Measurements from ENCODE around the gene LRP1-AS.
A peak's percentile ranks its signal among the peaks of the same experiment; 100 is the strongest.

Gene LRP1-AS

GRCh38 chr12:57135527-57136326 is 11.7 kb downstream of the LRP1-AS start:
- no peak overlapping the region for H3K4me3 ChIP-seq (ENCODE audit: low read length)
- no peak for DNase-seq (ENCODE audit: low read depth)
- no peak for TF ChIP-seq CTCF (conservative IDR thresholded peaks at IDR 0.05; ENCODE audit: low read depth, low read length)

GRCh38 chr12:57134949-57135348 is 12.5 kb downstream of the LRP1-AS start:
- no peak for TF ChIP-seq CTCF (conservative IDR thresholded peaks at IDR 0.05; ENCODE audit: low read depth, low read length)
- no peak for DNase-seq (ENCODE audit: low read depth)
- no peak overlapping the region for H3K4me3 ChIP-seq (ENCODE audit: low read length)

DNA sequence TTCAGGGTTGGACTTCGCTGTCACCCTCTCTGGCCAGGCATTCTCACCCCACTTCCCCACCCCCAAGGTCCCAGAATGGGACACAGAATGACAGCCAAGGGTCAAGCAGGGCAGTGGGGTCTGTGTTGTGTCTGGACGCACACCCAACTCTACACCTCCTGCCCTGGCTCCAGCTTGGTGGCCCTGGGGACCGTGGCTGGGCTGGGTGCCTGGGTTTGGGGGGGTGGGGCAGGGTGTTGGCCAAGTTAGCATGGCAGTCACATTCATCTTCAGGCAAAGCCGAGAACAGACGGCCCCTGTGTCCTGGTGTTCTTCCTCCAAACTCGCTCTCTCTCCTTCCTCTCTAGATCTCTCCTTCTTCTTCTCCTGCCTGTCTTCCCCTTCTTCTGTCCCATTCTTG is 13.5 kb downstream of the LRP1-AS start:
- H3K4me3 ChIP-seq (ENCODE audit: low read length), result no peak overlapping the region
- no peak for TF ChIP-seq CTCF (conservative IDR thresholded peaks at IDR 0.05; ENCODE audit: low read depth, low read length)
- DNase-seq (ENCODE audit: low read depth), result no peak

- H3K4me3 ChIP-seq (ENCODE audit: low read length), result peak overlapping the region; percentile 11
- no peak for DNase-seq (ENCODE audit: low read depth)
- peak; percentile 13 for TF ChIP-seq CTCF (conservative IDR thresholded peaks at IDR 0.05; ENCODE audit: low read depth, low read length)
Measured at GRCh38 chr12:57133013-57133569, 14.3 kb downstream of the LRP1-AS start.

- no peak overlapping the region for H3K4me3 ChIP-seq (ENCODE audit: low read length)
Measured at GRCh38 chr12:57131896-57132744, 15.3 kb downstream of the LRP1-AS start.

GRCh38 chr12:57130941-57131340 is 16.5 kb downstream of the LRP1-AS start:
- TF ChIP-seq CTCF (conservative IDR thresholded peaks at IDR 0.05; ENCODE audit: low read depth, low read length), result no peak
- H3K4me3 ChIP-seq (ENCODE audit: low read length), result peak overlapping the region; percentile 13
- no peak for DNase-seq (ENCODE audit: low read depth)

More at GRCh38 chr12:57131896-57132744, 15.3 kb downstream of the LRP1-AS start:
- TF ChIP-seq CTCF (conservative IDR thresholded peaks at IDR 0.05; ENCODE audit: low read depth, low read length), result no peak
- no peak for DNase-seq (ENCODE audit: low read depth)

Data from retinal pigment epithelial cell (primary cell).